Measurements from ENCODE around the gene SERPINI1. TPM values are rescaled to one million over a fixed set of nuclear protein-coding genes. Genes with fewer than 3 reads are reported as not detected.

Gene SERPINI1
- total RNA-seq, 1 experiment from 2014 or later, result 4.4 TPM

GRCh38 chr3:167814441-167814951, 79.0 kb downstream of the SERPINI1 start:
- POLR2A ChIA-PET, result no interaction called here
- Mint-ChIP-seq H3K36me3 (ENCODE audit: insufficient read depth, unreplicated experiment) (peaks cover 5% of the 10 kb centered on the region), H3K4me1 (ENCODE audit: low read depth, unreplicated experiment) (no peaks in the 10 kb centered on the region), H3K4me3 (ENCODE audit: unreplicated experiment) (no peak overlapping the region), H3K9me3 (ENCODE audit: unreplicated experiment) (no peaks in the 10 kb centered on the region), H3K27me3 (ENCODE audit: insufficient read depth, unreplicated experiment) (no peaks in the 10 kb centered on the region), H3K27ac (ENCODE audit: unreplicated experiment) (no peak overlapping the region)
- intact Hi-C loops (cut with micrococcal nuclease; ENCODE audit: unreplicated experiment), result no loop called here
- H3K4me3 ChIP-seq (ENCODE audit: low read depth, low read length), result no peak overlapping the region
- H3K36me3 ChIP-seq (ENCODE audit: control insufficient read depth, insufficient read depth, low read length), result no peaks in the 10 kb centered on the region
- BruUV-seq (replicated peaks), result no TSS peak
- no peaks in the 10 kb centered on the region for H3K27me3 ChIP-seq (replicated peaks; ENCODE audit: control insufficient read depth, insufficient read depth, low read length)
- no peaks in the 10 kb centered on the region for H3K9me3 ChIP-seq
- no peak for TF ChIP-seq CTCF (IDR thresholded peaks at IDR 0.05; ENCODE audit: insufficient read depth in 1 of 2, low read depth in 1 of 2, low read length in 1 of 2, severe bottlenecking in 1 of 2, unreplicated experiment in 1 of 2)
- CTCF ChIA-PET, result no interaction called here
- DNase-seq, result no peak
- peaks cover 20% of the 10 kb centered on the region for H3K4me1 ChIP-seq

- Histone ChIP-seq H3K4me3 (ENCODE audit: low read depth, low read length) (no peak overlapping the region), H3K9me3 (no peaks in the 10 kb centered on the region), H3K27me3 (replicated peaks; ENCODE audit: control insufficient read depth, insufficient read depth, low read length) (no peaks in the 10 kb centered on the region), H3K4me1 (peaks cover 20% of the 10 kb centered on the region), H3K36me3 (ENCODE audit: control insufficient read depth, insufficient read depth, low read length) (no peaks in the 10 kb centered on the region; the same call in 1 of the 2 replicates)
- ChIA-PET CTCF (no interaction called here), POLR2A (no interaction called here)
- H3K36me3 Mint-ChIP-seq (ENCODE audit: insufficient read depth, unreplicated experiment), result peaks cover 5% of the 10 kb centered on the region
- no peak for DNase-seq
- no peaks in the 10 kb centered on the region for H3K9me3 Mint-ChIP-seq (ENCODE audit: unreplicated experiment)
- no peak for TF ChIP-seq CTCF (IDR thresholded peaks at IDR 0.05; ENCODE audit: insufficient read depth in 1 of 2, low read depth in 1 of 2, low read length in 1 of 2, severe bottlenecking in 1 of 2, unreplicated experiment in 1 of 2)
- no TSS peak for BruUV-seq (replicated peaks)
- no peak overlapping the region for H3K27ac Mint-ChIP-seq (ENCODE audit: unreplicated experiment)
- no peaks in the 10 kb centered on the region for H3K4me1 Mint-ChIP-seq (ENCODE audit: low read depth, unreplicated experiment)
- H3K4me3 Mint-ChIP-seq (ENCODE audit: unreplicated experiment), result no peak overlapping the region
- no peaks in the 10 kb centered on the region for H3K27me3 Mint-ChIP-seq (ENCODE audit: insufficient read depth, unreplicated experiment)
- intact Hi-C loops (cut with micrococcal nuclease; ENCODE audit: unreplicated experiment), result no loop called here
Observed at GRCh38 chr3:167816953-167817352, 81.4 kb downstream of the SERPINI1 start.

GRCh38 chr3:167820102-167820865, 84.8 kb downstream of the SERPINI1 start:
- no TSS peak for BruUV-seq (replicated peaks)
- no peak overlapping the region for H3K4me3 ChIP-seq (ENCODE audit: low read depth, low read length)
- H3K9me3 Mint-ChIP-seq (ENCODE audit: unreplicated experiment), result no peaks in the 10 kb centered on the region
- POLR2A ChIA-PET, result no interaction called here
- no peaks in the 10 kb centered on the region; the same call in 1 of the 2 replicates for H3K36me3 ChIP-seq (ENCODE audit: control insufficient read depth, insufficient read depth, low read length)
- peaks cover 5% of the 10 kb centered on the region for H3K36me3 Mint-ChIP-seq (ENCODE audit: insufficient read depth, unreplicated experiment)
- H3K4me3 Mint-ChIP-seq (ENCODE audit: unreplicated experiment), result no peak overlapping the region
- CTCF ChIA-PET, result no interaction called here
- no peaks in the 10 kb centered on the region for H3K9me3 ChIP-seq
- no peak for DNase-seq
- H3K4me1 Mint-ChIP-seq (ENCODE audit: low read depth, unreplicated experiment), result no peaks in the 10 kb centered on the region
- no peaks in the 10 kb centered on the region for H3K27me3 Mint-ChIP-seq (ENCODE audit: insufficient read depth, unreplicated experiment)
- no peak for TF ChIP-seq CTCF (IDR thresholded peaks at IDR 0.05; ENCODE audit: insufficient read depth in 1 of 2, low read depth in 1 of 2, low read length in 1 of 2, severe bottlenecking in 1 of 2, unreplicated experiment in 1 of 2)
- intact Hi-C loops (cut with micrococcal nuclease; ENCODE audit: unreplicated experiment), result no loop called here
- no peak overlapping the region for H3K27ac Mint-ChIP-seq (ENCODE audit: unreplicated experiment)
- H3K4me1 ChIP-seq, result no peaks in the 10 kb centered on the region
- H3K27me3 ChIP-seq (replicated peaks; ENCODE audit: control insufficient read depth, insufficient read depth, low read length), result no peaks in the 10 kb centered on the region

Data from Caco-2 (cell line).